ENCODE measurements around the gene SMAD2. TPM values are rescaled to one million over a fixed set of nuclear protein-coding genes. Genes with fewer than 3 reads are reported as not detected.
"Not testable (repeated sequence)": the region's sequence is repeated elsewhere in the genome, so short reads cannot be mapped to it uniquely, and the experiment has no call there.

Gene SMAD2
- total RNA-seq, 1 donor from 2014 or later: 383 TPM

- H3K4me1 Mint-ChIP-seq (ENCODE audit: low read depth): no peaks in the 10 kb centered on the region
- no peak overlapping the region for H3K4me3 Mint-ChIP-seq
- H3K9me3 Mint-ChIP-seq: no peaks in the 10 kb centered on the region
- intact Hi-C loops (cut with micrococcal nuclease): no loop called here
- no peak overlapping the region for H3K27ac Mint-ChIP-seq
- peaks cover 43% of the 10 kb centered on the region for H3K36me3 Mint-ChIP-seq (ENCODE audit: low read depth)
- DNase-seq (ENCODE audit: low spot score): no peak
- no peaks in the 10 kb centered on the region for H3K27me3 Mint-ChIP-seq (ENCODE audit: insufficient read depth)
These were observed 84.0 kb downstream of the SMAD2 start for GRCh38 chr18:47846431-47846830.

- Mint-ChIP-seq H3K9me3 (no peaks in the 10 kb centered on the region), H3K4me3 (no peak overlapping the region), H3K27me3 (ENCODE audit: insufficient read depth) (no peaks in the 10 kb centered on the region), H3K36me3 (ENCODE audit: low read depth) (peaks cover 49% of the 10 kb centered on the region), H3K27ac (no peak overlapping the region), H3K4me1 (ENCODE audit: low read depth) (no peaks in the 10 kb centered on the region)
- intact Hi-C loops (cut with micrococcal nuclease): no loop called here
- no peak for DNase-seq (ENCODE audit: low spot score)
These were observed 85.5 kb downstream of the SMAD2 start for GRCh38 chr18:47844828-47845498.

GRCh38 chr18:47842836-47843235 is 87.6 kb downstream of the SMAD2 start:
- no peak overlapping the region for H3K4me3 Mint-ChIP-seq
- no peaks in the 10 kb centered on the region for H3K27me3 Mint-ChIP-seq (ENCODE audit: insufficient read depth)
- no peaks in the 10 kb centered on the region for H3K4me1 Mint-ChIP-seq (ENCODE audit: low read depth)
- intact Hi-C loops (cut with micrococcal nuclease): no loop called here
- H3K36me3 Mint-ChIP-seq (ENCODE audit: low read depth): peaks cover 52% of the 10 kb centered on the region
- H3K27ac Mint-ChIP-seq: no peak overlapping the region
- no peak for DNase-seq (ENCODE audit: low spot score)
- H3K9me3 Mint-ChIP-seq: no peaks in the 10 kb centered on the region

GRCh38 chr18:47838396-47838795 is 92.1 kb downstream of the SMAD2 start:
- intact Hi-C loops (cut with micrococcal nuclease): no loop called here
- H3K36me3 Mint-ChIP-seq (ENCODE audit: low read depth): peaks cover 56% of the 10 kb centered on the region
- H3K9me3 Mint-ChIP-seq: no peaks in the 10 kb centered on the region
- no peaks in the 10 kb centered on the region for H3K27me3 Mint-ChIP-seq (ENCODE audit: insufficient read depth)
- H3K4me1 Mint-ChIP-seq (ENCODE audit: low read depth): no peaks in the 10 kb centered on the region
- DNase-seq (ENCODE audit: low spot score): no peak
- no peak overlapping the region for H3K27ac Mint-ChIP-seq
- H3K4me3 Mint-ChIP-seq: no peak overlapping the region

- H3K4me3 Mint-ChIP-seq: no peak overlapping the region
- peaks cover 44% of the 10 kb centered on the region for H3K36me3 Mint-ChIP-seq (ENCODE audit: low read depth)
- peaks cover 6% of the 10 kb centered on the region for H3K9me3 Mint-ChIP-seq
- intact Hi-C loops (cut with micrococcal nuclease): loop anchor here (5.0 kb wide), 1 partner anchor 45 kb away; no protein-coding TSS in a partner anchor
- H3K27ac Mint-ChIP-seq: peak overlapping the region; percentile 3
- H3K27me3 Mint-ChIP-seq (ENCODE audit: insufficient read depth): no peaks in the 10 kb centered on the region
- peaks cover 11% of the 10 kb centered on the region for H3K4me1 Mint-ChIP-seq (ENCODE audit: low read depth)
- no peak for DNase-seq (ENCODE audit: low spot score)
These were observed 98.1 kb downstream of the SMAD2 start for GRCh38 chr18:47832348-47832747.

GRCh38 chr18:47831351-47831750 is 99.1 kb downstream of the SMAD2 start:
- Mint-ChIP-seq H3K36me3 (ENCODE audit: low read depth) (peaks cover 42% of the 10 kb centered on the region), H3K4me1 (ENCODE audit: low read depth) (peaks cover 11% of the 10 kb centered on the region), H3K4me3 (no peak overlapping the region), H3K9me3 (peaks cover 6% of the 10 kb centered on the region), H3K27ac (no peak overlapping the region), H3K27me3 (ENCODE audit: insufficient read depth) (no peaks in the 10 kb centered on the region)
- DNase-seq (ENCODE audit: low spot score): no peak
- intact Hi-C loops (cut with micrococcal nuclease): loop anchor here (5.0 kb wide), 1 partner anchor 46 kb away; no protein-coding TSS in a partner anchor

GRCh38 chr18:47830772-47831171 is 99.7 kb downstream of the SMAD2 start:
- H3K4me1 Mint-ChIP-seq (ENCODE audit: low read depth): peaks cover 11% of the 10 kb centered on the region
- H3K27ac Mint-ChIP-seq: no peak overlapping the region
- peaks cover 6% of the 10 kb centered on the region for H3K9me3 Mint-ChIP-seq
- H3K36me3 Mint-ChIP-seq (ENCODE audit: low read depth): peaks cover 42% of the 10 kb centered on the region
- H3K27me3 Mint-ChIP-seq (ENCODE audit: insufficient read depth): no peaks in the 10 kb centered on the region
- DNase-seq (ENCODE audit: low spot score): no peak
- intact Hi-C loops (cut with micrococcal nuclease): loop anchor here (5.0 kb wide), 1 partner anchor 47 kb away; no protein-coding TSS in a partner anchor
- H3K4me3 Mint-ChIP-seq: no peak overlapping the region

- no peak for DNase-seq (ENCODE audit: low spot score)
- H3K4me1 Mint-ChIP-seq (ENCODE audit: low read depth): peaks cover 11% of the 10 kb centered on the region
- peaks cover 6% of the 10 kb centered on the region for H3K9me3 Mint-ChIP-seq
- H3K27ac Mint-ChIP-seq: no peak overlapping the region
- H3K27me3 Mint-ChIP-seq (ENCODE audit: insufficient read depth): no peaks in the 10 kb centered on the region
- peaks cover 39% of the 10 kb centered on the region for H3K36me3 Mint-ChIP-seq (ENCODE audit: low read depth)
- H3K4me3 Mint-ChIP-seq: no peak overlapping the region
- intact Hi-C loops (cut with micrococcal nuclease): loop anchor here (5.0 kb wide), 1 partner anchor 47 kb away; no protein-coding TSS in a partner anchor
These were observed 100.6 kb downstream of the SMAD2 start for GRCh38 chr18:47829831-47830230.

GRCh38 chr18:47828031-47828430 is 102.4 kb downstream of the SMAD2 start:
- H3K4me3 Mint-ChIP-seq; H3K9me3 Mint-ChIP-seq; H3K27ac Mint-ChIP-seq; intact Hi-C loops (cut with micrococcal nuclease); H3K27me3 Mint-ChIP-seq (ENCODE audit: insufficient read depth); DNase-seq (ENCODE audit: low spot score): not testable (repeated sequence)
- Mint-ChIP-seq H3K4me1 (ENCODE audit: low read depth) (peaks cover 11% of the 10 kb centered on the region), H3K36me3 (ENCODE audit: low read depth) (peaks cover 38% of the 10 kb centered on the region)

GRCh38 chr18:47826157-47827074 is 104.0 kb downstream of the SMAD2 start:
- intact Hi-C loops (cut with micrococcal nuclease): no loop called here
- Mint-ChIP-seq H3K4me1 (ENCODE audit: low read depth) (no peaks in the 10 kb centered on the region), H3K4me3 (no peak overlapping the region), H3K9me3 (peaks cover 6% of the 10 kb centered on the region), H3K27me3 (ENCODE audit: insufficient read depth) (no peaks in the 10 kb centered on the region), H3K27ac (no peak overlapping the region), H3K36me3 (ENCODE audit: low read depth) (peaks cover 28% of the 10 kb centered on the region)
- no peak for DNase-seq (ENCODE audit: low spot score)

- Mint-ChIP-seq H3K9me3 (no peaks in the 10 kb centered on the region), H3K4me1 (ENCODE audit: low read depth) (no peaks in the 10 kb centered on the region), H3K27me3 (ENCODE audit: insufficient read depth) (no peaks in the 10 kb centered on the region), H3K27ac (no peak overlapping the region), H3K4me3 (no peak overlapping the region), H3K36me3 (ENCODE audit: low read depth) (peaks cover 9% of the 10 kb centered on the region)
- intact Hi-C loops (cut with micrococcal nuclease): no loop called here
- no peak for DNase-seq (ENCODE audit: low spot score)
These were observed 109.1 kb downstream of the SMAD2 start for GRCh38 chr18:47821314-47821713.

GRCh38 chr18:47817795-47818077 is 112.7 kb downstream of the SMAD2 start:
- Mint-ChIP-seq H3K27me3 (ENCODE audit: insufficient read depth) (no peaks in the 10 kb centered on the region), H3K27ac (no peak overlapping the region), H3K4me1 (ENCODE audit: low read depth) (no peaks in the 10 kb centered on the region), H3K9me3 (no peaks in the 10 kb centered on the region), H3K36me3 (ENCODE audit: low read depth) (peaks cover 2% of the 10 kb centered on the region), H3K4me3 (no peak overlapping the region)
- no peak for DNase-seq (ENCODE audit: low spot score)
- intact Hi-C loops (cut with micrococcal nuclease): no loop called here

Data from activated T-helper 1 cell treated with anti-CD3 and anti-CD28 coated beads, Interleukin-12 subunit alpha, Interleukin-12 subunit beta, Interleukin-2, Interleukin-4 antibody, amounts not matched to agents 30 ng/mL and 10 ng/mL and 1 ng/mL, durations not matched to agents 14 hours and 24 hours and 36 hours (primary cell).